ENCODE data around the gene CENPW.
A peak's percentile ranks its signal among the peaks of the same experiment; 100 is the strongest.

Gene CENPW

GRCh38 chr6:126312013-126312665 is 27.8 kb upstream of the CENPW start:
- ChIA-PET CTCF (interaction anchor here (0.6 to 0.7 kb wide), 2 partner anchors 76 to 1570 kb away, joined by 3 read pairs; no protein-coding TSS in a partner anchor), POLR2A (no interaction called here)
- Histone ChIP-seq H3K4me1 (ENCODE audit: control extremely low read depth in 1 of 4, control insufficient read depth in 4 of 4, insufficient read depth in 4 of 4, low read length in 3 of 4) (no peaks in the 10 kb centered on the region), H3K36me3 (ENCODE audit: control insufficient read depth in 4 of 4, insufficient read depth in 4 of 4, low read length in 3 of 4) (no peaks in the 10 kb centered on the region), H3K27me3 (replicated peaks in 2 of 5; ENCODE audit: control insufficient read depth in 4 of 5, insufficient read depth in 5 of 5, low read length in 4 of 5) (no peaks in the 10 kb centered on the region), H3K9me3 (ENCODE audit: control extremely low read depth in 1 of 5, control insufficient read depth in 4 of 5, insufficient read depth in 2 of 5, low read depth in 1 of 5, low read length in 4 of 5) (no peaks in the 10 kb centered on the region), H3K27ac (ENCODE audit: insufficient read depth in 1 of 2, low read depth in 1 of 2, low read length in 2 of 2, poor library complexity in 1 of 2, severe bottlenecking in 2 of 2) (no peak overlapping the region), H3K4me3 (ENCODE audit: control insufficient read depth in 1 of 7, extremely low read depth in 1 of 7, insufficient read depth in 4 of 7, low read depth in 2 of 7, low read length in 6 of 7) (no peak overlapping the region)
- peak; percentile 9 to 52 (median 50) for DNase-seq
- no CpG with 5 or more reads among the region's 1 CpG for WGBS (ENCODE audit: insufficient coverage)

GRCh38 chr6:126313941-126314340 is 26.0 kb upstream of the CENPW start:
- DNase-seq, result no peak
- CTCF ChIA-PET, result no interaction called here
- POLR2A ChIA-PET, result no interaction called here

GRCh38 chr6:126318797-126319196 is 21.1 kb upstream of the CENPW start:
- WGBS (ENCODE audit: insufficient coverage), result no CpG with 5 or more reads among the region's 1 CpG
- Histone ChIP-seq H3K4me1 (ENCODE audit: control extremely low read depth in 1 of 4, control insufficient read depth in 4 of 4, insufficient read depth in 4 of 4, low read length in 3 of 4) (no peaks in the 10 kb centered on the region), H3K27ac (ENCODE audit: insufficient read depth in 1 of 2, low read depth in 1 of 2, low read length in 2 of 2, poor library complexity in 1 of 2, severe bottlenecking in 2 of 2) (no peak overlapping the region), H3K36me3 (ENCODE audit: control insufficient read depth in 4 of 4, insufficient read depth in 4 of 4, low read length in 3 of 4) (no peaks in the 10 kb centered on the region), H3K27me3 (replicated peaks in 2 of 5; ENCODE audit: control insufficient read depth in 4 of 5, insufficient read depth in 5 of 5, low read length in 4 of 5) (no peaks in the 10 kb centered on the region), H3K9me3 (ENCODE audit: control extremely low read depth in 1 of 5, control insufficient read depth in 4 of 5, insufficient read depth in 2 of 5, low read depth in 1 of 5, low read length in 4 of 5) (no peaks in the 10 kb centered on the region), H3K4me3 (ENCODE audit: control insufficient read depth in 1 of 7, extremely low read depth in 1 of 7, insufficient read depth in 4 of 7, low read depth in 2 of 7, low read length in 6 of 7) (no peak overlapping the region)
- DNase-seq, result no peak
- ChIA-PET CTCF (no interaction called here), POLR2A (no interaction called here)

More at GRCh38 chr6:126313941-126314340, 26.0 kb upstream of the CENPW start:
- Histone ChIP-seq H3K27me3 (replicated peaks in 2 of 5; ENCODE audit: control insufficient read depth in 4 of 5, insufficient read depth in 5 of 5, low read length in 4 of 5) (no peaks in the 10 kb centered on the region), H3K4me3 (ENCODE audit: control insufficient read depth in 1 of 7, extremely low read depth in 1 of 7, insufficient read depth in 4 of 7, low read depth in 2 of 7, low read length in 6 of 7) (no peak overlapping the region), H3K27ac (ENCODE audit: insufficient read depth in 1 of 2, low read depth in 1 of 2, low read length in 2 of 2, poor library complexity in 1 of 2, severe bottlenecking in 2 of 2) (no peak overlapping the region), H3K4me1 (ENCODE audit: control extremely low read depth in 1 of 4, control insufficient read depth in 4 of 4, insufficient read depth in 4 of 4, low read length in 3 of 4) (no peaks in the 10 kb centered on the region), H3K36me3 (ENCODE audit: control insufficient read depth in 4 of 4, insufficient read depth in 4 of 4, low read length in 3 of 4) (no peaks in the 10 kb centered on the region), H3K9me3 (ENCODE audit: control extremely low read depth in 1 of 5, control insufficient read depth in 4 of 5, insufficient read depth in 2 of 5, low read depth in 1 of 5, low read length in 4 of 5) (no peaks in the 10 kb centered on the region)
- WGBS (ENCODE audit: insufficient coverage), result no CpG with 5 or more reads among the region's 1 CpG

DNA sequence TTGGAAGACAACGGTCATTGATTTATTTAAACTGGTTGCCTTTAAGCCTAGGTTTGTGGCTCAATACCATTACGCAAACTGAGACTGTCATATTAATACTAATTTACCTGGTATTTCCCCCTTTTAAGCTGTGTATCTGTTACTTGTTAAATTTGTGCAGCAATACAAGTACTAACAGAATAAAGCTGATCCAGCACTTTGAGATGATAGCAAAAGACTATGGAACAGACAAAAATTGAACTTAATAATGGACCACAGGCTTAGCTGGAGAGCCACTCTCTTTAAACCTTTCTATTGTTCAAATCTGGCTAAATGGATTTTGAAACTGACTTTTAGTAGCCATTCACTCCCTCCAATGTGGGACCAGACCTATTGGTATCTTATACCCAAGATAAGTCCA is 6.2 kb upstream of the CENPW start:
- Histone ChIP-seq H3K27me3 (replicated peaks in 2 of 5; ENCODE audit: control insufficient read depth in 4 of 5, insufficient read depth in 5 of 5, low read length in 4 of 5) (no peaks in the 10 kb centered on the region), H3K4me3 (ENCODE audit: control insufficient read depth in 1 of 7, extremely low read depth in 1 of 7, insufficient read depth in 4 of 7, low read depth in 2 of 7, low read length in 6 of 7) (no peak overlapping the region), H3K4me1 (ENCODE audit: control extremely low read depth in 1 of 4, control insufficient read depth in 4 of 4, insufficient read depth in 4 of 4, low read length in 3 of 4) (no peaks in the 10 kb centered on the region), H3K9me3 (ENCODE audit: control extremely low read depth in 1 of 5, control insufficient read depth in 4 of 5, insufficient read depth in 2 of 5, low read depth in 1 of 5, low read length in 4 of 5) (no peaks in the 10 kb centered on the region), H3K36me3 (ENCODE audit: control insufficient read depth in 4 of 4, insufficient read depth in 4 of 4, low read length in 3 of 4) (no peaks in the 10 kb centered on the region), H3K27ac (ENCODE audit: insufficient read depth in 1 of 2, low read depth in 1 of 2, low read length in 2 of 2, poor library complexity in 1 of 2, severe bottlenecking in 2 of 2) (no peak overlapping the region)
- CTCF ChIA-PET, result no interaction called here
- POLR2A ChIA-PET, result no interaction called here
- 100% methylated on average over 1 of the region's 2 CpGs for WGBS (ENCODE audit: insufficient coverage)
- no peak for DNase-seq

DNA sequence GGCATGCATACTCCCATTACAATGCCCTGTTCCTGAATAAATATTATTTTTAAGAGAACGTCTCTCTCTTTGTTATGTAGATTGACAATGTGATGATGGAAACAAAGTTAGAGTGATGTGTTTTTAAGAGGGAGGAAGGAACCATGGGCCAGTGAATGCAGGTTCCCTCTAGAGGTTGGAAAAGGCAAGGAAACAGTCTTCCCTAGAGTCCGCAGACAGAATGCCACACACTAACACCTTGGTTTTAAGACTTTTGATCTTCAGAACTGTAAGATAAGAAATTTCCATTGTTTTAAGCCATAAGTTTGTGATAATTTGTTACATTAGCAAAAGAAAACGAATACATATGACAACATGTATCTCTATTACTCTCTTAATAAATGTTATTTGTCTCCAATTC is 4.7 kb upstream of the CENPW start:
- H3K9me3 ChIP-seq (ENCODE audit: control extremely low read depth in 1 of 5, control insufficient read depth in 4 of 5, insufficient read depth in 2 of 5, low read depth in 1 of 5, low read length in 4 of 5), result no peaks in the 10 kb centered on the region
- no CpG with 5 or more reads among the region's 3 CpGs for WGBS (ENCODE audit: insufficient coverage)
- H3K4me1 ChIP-seq (ENCODE audit: control extremely low read depth in 1 of 4, control insufficient read depth in 4 of 4, insufficient read depth in 4 of 4, low read length in 3 of 4), result peaks cover 0 to 1% (median 0%) of the 10 kb centered on the region in 4 experiments
- no peak overlapping the region for H3K27ac ChIP-seq (ENCODE audit: insufficient read depth in 1 of 2, low read depth in 1 of 2, low read length in 2 of 2, poor library complexity in 1 of 2, severe bottlenecking in 2 of 2)
- CTCF ChIA-PET, result no interaction called here
- no peak overlapping the region for H3K4me3 ChIP-seq (ENCODE audit: control insufficient read depth in 1 of 7, extremely low read depth in 1 of 7, insufficient read depth in 4 of 7, low read depth in 2 of 7, low read length in 6 of 7)
- no peaks in the 10 kb centered on the region for H3K27me3 ChIP-seq (replicated peaks in 2 of 5; ENCODE audit: control insufficient read depth in 4 of 5, insufficient read depth in 5 of 5, low read length in 4 of 5)
- POLR2A ChIA-PET, result no interaction called here
- DNase-seq, result no peak
- no peaks in the 10 kb centered on the region for H3K36me3 ChIP-seq (ENCODE audit: control insufficient read depth in 4 of 4, insufficient read depth in 4 of 4, low read length in 3 of 4)

DNA sequence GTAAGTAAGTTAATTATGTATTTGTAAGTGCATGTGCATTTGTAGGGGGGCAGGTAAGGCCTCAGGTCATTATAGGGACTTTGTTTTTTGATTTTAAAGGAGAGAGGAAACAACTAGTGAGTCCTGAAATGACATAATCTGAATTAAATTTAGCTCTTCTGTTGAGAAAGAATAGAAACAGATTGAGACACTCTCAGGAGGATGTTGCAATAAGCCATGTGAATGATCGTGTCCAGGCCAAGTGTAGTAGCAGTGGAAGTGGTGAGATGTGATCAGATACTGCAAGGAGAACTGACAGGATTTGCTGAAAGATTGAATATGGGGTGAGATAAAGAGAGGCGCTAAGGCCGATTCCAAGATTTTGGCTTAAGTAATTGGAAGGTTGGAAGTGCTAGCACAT is 2.6 kb upstream of the CENPW start:
- no peaks in the 10 kb centered on the region for H3K36me3 ChIP-seq (ENCODE audit: control insufficient read depth in 4 of 4, insufficient read depth in 4 of 4, low read length in 3 of 4)
- no peak overlapping the region for H3K4me3 ChIP-seq (ENCODE audit: control insufficient read depth in 1 of 7, extremely low read depth in 1 of 7, insufficient read depth in 4 of 7, low read depth in 2 of 7, low read length in 6 of 7)
- peak in 2 of 3 donors; percentile 30 to 43 for DNase-seq
- CTCF ChIA-PET, result interaction anchor here (0.9 kb wide), 1 partner anchor 10 kb away, joined by 3 read pairs; no protein-coding TSS in a partner anchor
- H3K9me3 ChIP-seq (ENCODE audit: control extremely low read depth in 1 of 5, control insufficient read depth in 4 of 5, insufficient read depth in 2 of 5, low read depth in 1 of 5, low read length in 4 of 5), result no peaks in the 10 kb centered on the region
- POLR2A ChIA-PET, result no interaction called here
- no peaks in the 10 kb centered on the region for H3K27me3 ChIP-seq (replicated peaks in 2 of 5; ENCODE audit: control insufficient read depth in 4 of 5, insufficient read depth in 5 of 5, low read length in 4 of 5)
- peaks cover 12 to 17% (median 14%) of the 10 kb centered on the region in 4 experiments for H3K4me1 ChIP-seq (ENCODE audit: control extremely low read depth in 1 of 4, control insufficient read depth in 4 of 4, insufficient read depth in 4 of 4, low read length in 3 of 4)
- whole genome bisulfite sequencing (ENCODE audit: insufficient coverage), result 96% methylated on average over 3 of the region's 3 CpGs
- no peak overlapping the region for H3K27ac ChIP-seq (ENCODE audit: insufficient read depth in 1 of 2, low read depth in 1 of 2, low read length in 2 of 2, poor library complexity in 1 of 2, severe bottlenecking in 2 of 2)

DNA sequence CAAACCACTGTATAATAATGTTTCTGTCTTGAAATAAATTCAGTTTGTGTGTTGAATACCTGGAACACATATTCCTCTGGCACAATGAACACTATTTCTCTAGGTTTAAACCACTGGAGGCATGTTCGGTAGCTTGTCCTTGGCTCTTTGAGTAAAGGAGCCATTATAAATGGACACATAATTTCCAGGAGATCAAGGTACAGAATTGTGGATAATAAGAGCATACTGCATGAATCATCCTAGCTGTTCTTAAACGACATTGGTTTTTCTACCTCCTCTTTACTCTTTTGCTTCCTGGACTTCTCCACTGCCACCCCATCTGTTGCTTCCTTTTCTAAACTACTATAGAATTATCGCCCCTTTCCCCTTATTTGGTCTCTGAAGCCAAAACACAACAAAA is 1.2 kb downstream of the CENPW start:
- ChIA-PET POLR2A (no interaction called here), CTCF (interaction anchor here (1.6 kb wide), 1 partner anchor 165 kb away, joined by 3 read pairs; no protein-coding TSS in a partner anchor)
- Histone ChIP-seq H3K27ac (ENCODE audit: insufficient read depth in 1 of 2, low read depth in 1 of 2, low read length in 2 of 2, poor library complexity in 1 of 2, severe bottlenecking in 2 of 2) (peak overlapping the region in 1 of 2 experiments; percentile 71), H3K9me3 (ENCODE audit: control extremely low read depth in 1 of 5, control insufficient read depth in 4 of 5, insufficient read depth in 2 of 5, low read depth in 1 of 5, low read length in 4 of 5) (no peaks in the 10 kb centered on the region), H3K27me3 (replicated peaks in 2 of 5; ENCODE audit: control insufficient read depth in 4 of 5, insufficient read depth in 5 of 5, low read length in 4 of 5) (no peaks in the 10 kb centered on the region), H3K4me3 (ENCODE audit: control insufficient read depth in 1 of 7, extremely low read depth in 1 of 7, insufficient read depth in 4 of 7, low read depth in 2 of 7, low read length in 6 of 7) (peak overlapping the region in 6 of 7 experiments; percentile 92 to 100 (median 99)), H3K4me1 (ENCODE audit: control extremely low read depth in 1 of 4, control insufficient read depth in 4 of 4, insufficient read depth in 4 of 4, low read length in 3 of 4) (peaks cover 12 to 17% (median 14%) of the 10 kb centered on the region in 4 experiments), H3K36me3 (ENCODE audit: control insufficient read depth in 4 of 4, insufficient read depth in 4 of 4, low read length in 3 of 4) (no peaks in the 10 kb centered on the region)
- WGBS (ENCODE audit: insufficient coverage), result 100% methylated on average over 1 of the region's 3 CpGs
- DNase-seq, result no peak
